K562 (cell line): Measurements from ENCODE around the gene PRKD2. TPM values are rescaled to one million over a fixed set of nuclear protein-coding genes. Genes with fewer than 3 reads are reported as not detected.
A peak's percentile ranks its signal among the peaks of the same experiment; 100 is the strongest.

ENCODE experiments used
- CCAR2 ChIP-seq: fragments of 200-400 bp; formaldehyde crosslinking; IDR thresholded peaks from 2 replicates; pipeline ENCODE4 v1.6.1; 2017; ENCODE audit warnings: mild to moderate bottlenecking, low read depth, low read length
- CTCFL ChIP-seq: IDR thresholded peaks from 2 replicates; pipeline ENCODE4 v1.6.1; 2011; ENCODE audit warnings: borderline replicate concordance, low read depth, mild to moderate bottlenecking, moderate library complexity, low read length; ENCODE audit not compliant: insufficient read depth, poor library complexity, severe bottlenecking
- FUS ChIP-seq: fragments of 200-400 bp; formaldehyde crosslinking; optimal IDR thresholded peaks from 2 replicates; pipeline ENCODE3; 2017; ENCODE audit warnings: low read depth, low read length
- GABPB1 ChIP-seq: sonication (generic); formaldehyde crosslinking; IDR thresholded peaks from 2 replicates; pipeline ENCODE4 v1.8.0; 2022; ENCODE audit warnings: mild to moderate bottlenecking, missing genetic modification reagents
- KLF13 ChIP-seq: fragments of 450-650 bp; IDR thresholded peaks from 2 replicates; pipeline ENCODE4 v1.6.1; 2016; ENCODE audit warnings: missing genetic modification characterization, low read depth, mild to moderate bottlenecking, missing compliant biosample characterization, moderate library complexity, borderline replicate concordance
- THRA ChIP-seq: fragments of 450-650 bp; IDR thresholded peaks from 2 replicates; pipeline ENCODE4 v1.6.1; 2017; ENCODE audit warnings: mild to moderate bottlenecking, moderate library complexity
- TSHZ1 ChIP-seq: fragments of 250-450 bp; sonication (Bioruptor Pico); IDR thresholded peaks from 2 replicates; pipeline ENCODE4 v1.4.0; 2020; ENCODE audit warnings: mild to moderate bottlenecking, moderate library complexity
- VEZF1 ChIP-seq: fragments of 200-800 bp; sonication (Bioruptor generic); IDR thresholded peaks from 2 replicates; pipeline ENCODE4 v1.6.1; 2017; ENCODE audit warnings: missing genetic modification characterization, missing compliant biosample characterization
- XRCC4 ChIP-seq: IDR thresholded peaks from one replicate; pipeline ENCODE4 v1.6.1; 2011; ENCODE audit not compliant: insufficient read depth, insufficient read length; ENCODE audit errors: extremely low read depth
- ZBTB7A ChIP-seq: IDR thresholded peaks from 2 replicates; pipeline ENCODE4 v1.6.1; 2011; ENCODE audit warnings: low read depth, mild to moderate bottlenecking, low read length, moderate library complexity, borderline replicate concordance; ENCODE audit not compliant: control insufficient read depth
- ZC3H8 ChIP-seq: fragments of 450-650 bp; IDR thresholded peaks from 2 replicates; pipeline ENCODE4 v1.6.1; 2017
- polyA plus RNA-seq, 8 experiments: library from polyadenylated mRNA; depleted of rRNA in 4 of 8; stranded (reverse) in 5 of 8; unstranded in 3 of 8; fragments of >200 nt; fragmentation: Nextera tagmentation in 2 of 8; fragmentation: Illumina TruSeq in 1 of 8; extraction: Ambion mirVana in 2 of 8; extraction: Trizol in 1 of 8; gene quantifications; 2 replicates each; pipeline versions ENCODE4 v1.2.1 to v1.2.3, GENCODE V29; 2011 to 2014; ENCODE audit warnings: inconsistent platforms in 1 of 8, missing spikeins in 1 of 8
- total RNA-seq, 7 experiments: library from RNA; depleted of rRNA in 6 of 7; stranded (reverse); fragments of >200 nt in 6 of 7; fragmentation: Illumina TruSeq in 2 of 7; extraction: Trizol in 2 of 7; gene quantifications; 2 replicates each; pipeline versions ENCODE4 v1.2.1 to v1.2.3, GENCODE V29; 2011 to 2021; ENCODE audit warnings: low replicate concordance in 1 of 7
- TF ChIP-seq, protein P1 (sequence below), 3 experiments: IDR thresholded peaks in 2 of 3; conservative IDR thresholded peaks in 1 of 3; 2 replicates each; pipeline ENCODE4 v1.5.1; 2011 to 2012; ENCODE audit warnings: low read length in 3 of 3, mild to moderate bottlenecking in 3 of 3, control low read depth in 2 of 3, improper control_type of control experiment in 1 of 3, inconsistent platforms in 1 of 3, low read depth in 1 of 3, mixed read lengths in 1 of 3, moderate library complexity in 1 of 3; ENCODE audit not compliant: insufficient read depth in 2 of 3
- TF ChIP-seq, protein P2 (sequence below): fragments of 250-450 bp; sonication (Bioruptor Pico); IDR thresholded peaks from 2 replicates; pipeline ENCODE4 v1.5.0; 2020; ENCODE audit warnings: mild to moderate bottlenecking

PRKD2 gene
- total and polyA plus RNA-seq, 9 of the 15 experiments (the other 6 are each of a cell fraction or from before 2014, with no cell fraction given): 1.8 to 60.0 (median 15.0) TPM

- no peak for TF ChIP-seq CCAR2
- no peak for TF ChIP-seq THRA
- TF ChIP-seq, protein P1, sequence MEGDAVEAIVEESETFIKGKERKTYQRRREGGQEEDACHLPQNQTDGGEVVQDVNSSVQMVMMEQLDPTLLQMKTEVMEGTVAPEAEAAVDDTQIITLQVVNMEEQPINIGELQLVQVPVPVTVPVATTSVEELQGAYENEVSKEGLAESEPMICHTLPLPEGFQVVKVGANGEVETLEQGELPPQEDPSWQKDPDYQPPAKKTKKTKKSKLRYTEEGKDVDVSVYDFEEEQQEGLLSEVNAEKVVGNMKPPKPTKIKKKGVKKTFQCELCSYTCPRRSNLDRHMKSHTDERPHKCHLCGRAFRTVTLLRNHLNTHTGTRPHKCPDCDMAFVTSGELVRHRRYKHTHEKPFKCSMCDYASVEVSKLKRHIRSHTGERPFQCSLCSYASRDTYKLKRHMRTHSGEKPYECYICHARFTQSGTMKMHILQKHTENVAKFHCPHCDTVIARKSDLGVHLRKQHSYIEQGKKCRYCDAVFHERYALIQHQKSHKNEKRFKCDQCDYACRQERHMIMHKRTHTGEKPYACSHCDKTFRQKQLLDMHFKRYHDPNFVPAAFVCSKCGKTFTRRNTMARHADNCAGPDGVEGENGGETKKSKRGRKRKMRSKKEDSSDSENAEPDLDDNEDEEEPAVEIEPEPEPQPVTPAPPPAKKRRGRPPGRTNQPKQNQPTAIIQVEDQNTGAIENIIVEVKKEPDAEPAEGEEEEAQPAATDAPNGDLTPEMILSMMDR (IDR thresholded peaks at IDR 0.05 in 2 of 3, conservative IDR thresholded peaks at IDR 0.05 in 1 of 3; ENCODE audit: insufficient read depth in 2 of 3, low read depth in 1 of 3, low read length in 3 of 3): peak; percentile 37 to 53 (median 40)
- no peak for TF ChIP-seq ZC3H8
- TF ChIP-seq FUS: no peak
- TF ChIP-seq KLF13 (tag): no peak
- TF ChIP-seq TSHZ1 (CRISPR knock-in tag): no peak
- peak; percentile 56; the same call in 1 of the 2 replicates for TF ChIP-seq ZBTB7A
- TF ChIP-seq VEZF1 (CRISPR knock-in tag): 0 out of 2 replicates have a peak, but pooled peaks have one; percentile 11
- 0 out of 2 replicates have a peak, but pooled peaks have one; percentile 25 for TF ChIP-seq GABPB1 (CRISPR knock-in tag)
- no peak for TF ChIP-seq XRCC4
- TF ChIP-seq CTCFL: peak; percentile 48
- TF ChIP-seq, protein P2, sequence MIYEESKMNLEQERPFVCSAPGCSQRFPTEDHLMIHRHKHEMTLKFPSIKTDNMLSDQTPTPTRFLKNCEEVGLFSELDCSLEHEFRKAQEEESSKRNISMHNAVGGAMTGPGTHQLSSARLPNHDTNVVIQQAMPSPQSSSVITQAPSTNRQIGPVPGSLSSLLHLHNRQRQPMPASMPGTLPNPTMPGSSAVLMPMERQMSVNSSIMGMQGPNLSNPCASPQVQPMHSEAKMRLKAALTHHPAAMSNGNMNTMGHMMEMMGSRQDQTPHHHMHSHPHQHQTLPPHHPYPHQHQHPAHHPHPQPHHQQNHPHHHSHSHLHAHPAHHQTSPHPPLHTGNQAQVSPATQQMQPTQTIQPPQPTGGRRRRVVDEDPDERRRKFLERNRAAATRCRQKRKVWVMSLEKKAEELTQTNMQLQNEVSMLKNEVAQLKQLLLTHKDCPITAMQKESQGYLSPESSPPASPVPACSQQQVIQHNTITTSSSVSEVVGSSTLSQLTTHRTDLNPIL (CRISPR knock-in tag): no peak
Observed at GRCh38 chr19:46721269-46722003, 4.5 kb upstream of the PRKD2 start (continued).
